Measurements from ENCODE around the gene CLEC12A.
"Not testable (repeated sequence)": the region's sequence is repeated elsewhere in the genome, so short reads cannot be mapped to it uniquely, and the experiment has no call there.

Gene CLEC12A

GRCh38 chr12:9971181-9971580, at the start of gene CLEC12A:
CLEC12A (plus strand) TSS chr12:9971409; CDS start chr12:9971597, 188 bp downstream.
- no peak for DNase-seq

- DNase-seq: no peak
Observed at GRCh38 chr12:9922429-9922828, 48.8 kb upstream of the CLEC12A start.

- DNase-seq: no peak
Observed at GRCh38 chr12:9925705-9926393, 45.4 kb upstream of the CLEC12A start.

- no peak for DNase-seq
Observed at GRCh38 chr12:9926876-9927275, 44.3 kb upstream of the CLEC12A start.

GRCh38 chr12:9928607-9929006, 42.6 kb upstream of the CLEC12A start:
- no peak for DNase-seq

GRCh38 chr12:9931245-9931644, 40.0 kb upstream of the CLEC12A start:
- no peak for DNase-seq

GRCh38 chr12:9932270-9932669, 38.9 kb upstream of the CLEC12A start, which contains the start of gene CLEC2A:
CLEC2A (minus strand) TSS chr12:9932370; CDS start chr12:9932329, 41 bp downstream.
- no peak for DNase-seq

GRCh38 chr12:9933958-9934357, 37.3 kb upstream of the CLEC12A start:
- DNase-seq: no peak

- no peak for DNase-seq
Observed at GRCh38 chr12:9935026-9935425, 36.2 kb upstream of the CLEC12A start.

GRCh38 chr12:9936591-9936990, 34.6 kb upstream of the CLEC12A start:
- no peak for DNase-seq

- DNase-seq: no peak
Observed at GRCh38 chr12:9940375-9940774, 30.8 kb upstream of the CLEC12A start.

- DNase-seq: no peak
Observed at GRCh38 chr12:9941838-9942237, 29.4 kb upstream of the CLEC12A start.

- DNase-seq: no peak
Observed at GRCh38 chr12:9943240-9943639, 28.0 kb upstream of the CLEC12A start.

GRCh38 chr12:9944391-9944790, 26.8 kb upstream of the CLEC12A start:
- no peak for DNase-seq

GRCh38 chr12:9947674-9948073, 23.5 kb upstream of the CLEC12A start:
- DNase-seq: no peak

- DNase-seq: no peak
Observed at GRCh38 chr12:9948606-9949296, 22.5 kb upstream of the CLEC12A start.

- DNase-seq: peak; percentile 2
Observed at GRCh38 chr12:9951026-9951675, 20.1 kb upstream of the CLEC12A start.

- not testable (repeated sequence) for DNase-seq
Observed at GRCh38 chr12:9952954-9953729, 18.1 kb upstream of the CLEC12A start.

- no peak for DNase-seq
Observed at GRCh38 chr12:9957834-9958233, 13.4 kb upstream of the CLEC12A start.

GRCh38 chr12:9960590-9960989, 10.6 kb upstream of the CLEC12A start:
- no peak for DNase-seq

GRCh38 chr12:9961106-9961505, 10.1 kb upstream of the CLEC12A start:
- DNase-seq: no peak

GRCh38 chr12:9961901-9962300, 9.3 kb upstream of the CLEC12A start:
- no peak for DNase-seq

- DNase-seq: no peak
Observed at GRCh38 chr12:9969673-9970072, 1.5 kb upstream of the CLEC12A start.
